HL-60 (cell line): ENCODE data around the gene CTIF.
"Not testable (repeated sequence)": the region's sequence is repeated elsewhere in the genome, so short reads cannot be mapped to it uniquely, and the experiment has no call there.

ENCODE experiments used
- DNase-seq, 2 experiments: peaks; one replicate each; pipeline ENCODE4 v3.0.0-alpha.2; 2010 to 2020; ENCODE audit warnings: low read depth in 1 of 2, low spot score in 1 of 2
- H3K27ac ChIP-seq: fragments of 250-450 bp; sonication (Bioruptor Pico); replicated peaks from 2 replicates; pipeline ENCODE4 v1.5.1; 2020; ENCODE audit warnings: mild to moderate bottlenecking, moderate library complexity
- H3K27me3 ChIP-seq: fragments of 250-450 bp; sonication (Bioruptor Pico); 2 replicates; pipeline ENCODE4 v1.5.1; 2021; ENCODE audit warnings: mild to moderate bottlenecking, moderate library complexity; ENCODE audit not compliant: insufficient read depth, poor library complexity, severe bottlenecking
- H3K4me3 ChIP-seq: replicated peaks from 2 replicates; pipeline ENCODE4 v1.5.1; 2011; ENCODE audit warnings: mild to moderate bottlenecking, control low read depth, low read length; ENCODE audit not compliant: insufficient read depth
- GABPA ChIP-seq: IDR thresholded peaks from 2 replicates; pipeline ENCODE4 v1.6.1; 2012; ENCODE audit warnings: low read depth
- POLR2AphosphoS5 ChIP-seq: IDR thresholded peaks from 2 replicates; pipeline ENCODE4 v1.6.1; 2012; ENCODE audit warnings: low read depth
- SPI1 ChIP-seq: IDR thresholded peaks from 2 replicates; pipeline ENCODE4 v1.6.1; 2012; ENCODE audit warnings: low read depth, mild to moderate bottlenecking, borderline replicate concordance
- TF ChIP-seq, protein P1 (sequence below): IDR thresholded peaks from 2 replicates; pipeline ENCODE4 v1.6.1; 2012; ENCODE audit warnings: low read depth; ENCODE audit not compliant: insufficient replicate concordance
- TF ChIP-seq, protein P2 (sequence below): IDR thresholded peaks from one replicate; pipeline ENCODE4 v1.5.1; 2011; ENCODE audit warnings: low read length, control low read depth, inconsistent platforms; ENCODE audit not compliant: insufficient read depth

Gene CTIF

DNA sequence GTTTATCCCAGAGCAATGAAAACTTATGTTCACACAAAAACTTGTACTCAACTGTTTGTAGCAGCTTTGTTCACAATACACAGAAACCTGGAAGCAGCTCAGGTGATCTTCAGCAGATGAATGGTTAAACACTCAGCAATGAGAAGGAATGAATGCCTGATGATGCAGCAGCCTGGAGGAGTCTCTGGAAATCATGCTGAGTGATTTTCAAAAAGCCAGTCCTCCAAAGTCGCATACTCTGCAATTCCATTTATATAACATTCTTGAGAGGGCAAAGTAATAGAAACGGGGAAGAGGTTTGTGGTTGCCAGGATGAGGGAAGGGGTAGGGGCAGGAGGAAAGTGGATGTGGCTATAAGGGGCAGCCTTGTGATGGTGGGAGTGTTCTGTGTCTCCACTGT, 108.1 kb downstream of the CTIF start:
- Histone ChIP-seq H3K4me3 (no peak overlapping the region), H3K27me3 (no peaks in the 10 kb centered on the region), H3K27ac (no peak overlapping the region)
- TF ChIP-seq GABPA (no peak), SPI1 (no peak), POLR2AphosphoS5 (no peak)
- TF ChIP-seq, protein P1, sequence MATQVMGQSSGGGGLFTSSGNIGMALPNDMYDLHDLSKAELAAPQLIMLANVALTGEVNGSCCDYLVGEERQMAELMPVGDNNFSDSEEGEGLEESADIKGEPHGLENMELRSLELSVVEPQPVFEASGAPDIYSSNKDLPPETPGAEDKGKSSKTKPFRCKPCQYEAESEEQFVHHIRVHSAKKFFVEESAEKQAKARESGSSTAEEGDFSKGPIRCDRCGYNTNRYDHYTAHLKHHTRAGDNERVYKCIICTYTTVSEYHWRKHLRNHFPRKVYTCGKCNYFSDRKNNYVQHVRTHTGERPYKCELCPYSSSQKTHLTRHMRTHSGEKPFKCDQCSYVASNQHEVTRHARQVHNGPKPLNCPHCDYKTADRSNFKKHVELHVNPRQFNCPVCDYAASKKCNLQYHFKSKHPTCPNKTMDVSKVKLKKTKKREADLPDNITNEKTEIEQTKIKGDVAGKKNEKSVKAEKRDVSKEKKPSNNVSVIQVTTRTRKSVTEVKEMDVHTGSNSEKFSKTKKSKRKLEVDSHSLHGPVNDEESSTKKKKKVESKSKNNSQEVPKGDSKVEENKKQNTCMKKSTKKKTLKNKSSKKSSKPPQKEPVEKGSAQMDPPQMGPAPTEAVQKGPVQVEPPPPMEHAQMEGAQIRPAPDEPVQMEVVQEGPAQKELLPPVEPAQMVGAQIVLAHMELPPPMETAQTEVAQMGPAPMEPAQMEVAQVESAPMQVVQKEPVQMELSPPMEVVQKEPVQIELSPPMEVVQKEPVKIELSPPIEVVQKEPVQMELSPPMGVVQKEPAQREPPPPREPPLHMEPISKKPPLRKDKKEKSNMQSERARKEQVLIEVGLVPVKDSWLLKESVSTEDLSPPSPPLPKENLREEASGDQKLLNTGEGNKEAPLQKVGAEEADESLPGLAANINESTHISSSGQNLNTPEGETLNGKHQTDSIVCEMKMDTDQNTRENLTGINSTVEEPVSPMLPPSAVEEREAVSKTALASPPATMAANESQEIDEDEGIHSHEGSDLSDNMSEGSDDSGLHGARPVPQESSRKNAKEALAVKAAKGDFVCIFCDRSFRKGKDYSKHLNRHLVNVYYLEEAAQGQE = no peak
- TF ChIP-seq, protein P2, sequence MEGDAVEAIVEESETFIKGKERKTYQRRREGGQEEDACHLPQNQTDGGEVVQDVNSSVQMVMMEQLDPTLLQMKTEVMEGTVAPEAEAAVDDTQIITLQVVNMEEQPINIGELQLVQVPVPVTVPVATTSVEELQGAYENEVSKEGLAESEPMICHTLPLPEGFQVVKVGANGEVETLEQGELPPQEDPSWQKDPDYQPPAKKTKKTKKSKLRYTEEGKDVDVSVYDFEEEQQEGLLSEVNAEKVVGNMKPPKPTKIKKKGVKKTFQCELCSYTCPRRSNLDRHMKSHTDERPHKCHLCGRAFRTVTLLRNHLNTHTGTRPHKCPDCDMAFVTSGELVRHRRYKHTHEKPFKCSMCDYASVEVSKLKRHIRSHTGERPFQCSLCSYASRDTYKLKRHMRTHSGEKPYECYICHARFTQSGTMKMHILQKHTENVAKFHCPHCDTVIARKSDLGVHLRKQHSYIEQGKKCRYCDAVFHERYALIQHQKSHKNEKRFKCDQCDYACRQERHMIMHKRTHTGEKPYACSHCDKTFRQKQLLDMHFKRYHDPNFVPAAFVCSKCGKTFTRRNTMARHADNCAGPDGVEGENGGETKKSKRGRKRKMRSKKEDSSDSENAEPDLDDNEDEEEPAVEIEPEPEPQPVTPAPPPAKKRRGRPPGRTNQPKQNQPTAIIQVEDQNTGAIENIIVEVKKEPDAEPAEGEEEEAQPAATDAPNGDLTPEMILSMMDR = no peak
- DNase-seq = no peak

DNA sequence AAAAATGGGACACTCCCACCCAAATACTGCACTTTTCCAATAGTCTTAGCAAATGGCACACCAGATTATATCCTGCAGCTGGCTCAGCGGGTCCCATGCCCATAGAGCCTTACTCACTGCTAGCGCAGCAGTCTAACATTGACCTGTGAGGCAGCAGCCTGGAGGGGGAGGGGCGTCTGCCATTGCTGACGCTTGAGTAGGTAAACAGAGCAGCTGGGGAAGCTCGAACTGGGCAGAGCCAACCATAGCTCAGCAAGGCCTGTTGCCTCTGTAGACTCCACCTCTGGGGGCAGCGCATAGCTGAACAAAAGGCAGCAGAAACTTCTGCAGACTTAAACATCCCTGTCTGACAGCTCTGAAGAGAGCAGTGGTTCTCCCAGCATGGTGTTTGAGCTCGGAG, 110.4 kb downstream of the CTIF start:
- no peak for TF ChIP-seq POLR2AphosphoS5
- TF ChIP-seq, protein P2 = no peak
- no peak for TF ChIP-seq GABPA
- no peak for TF ChIP-seq SPI1
- TF ChIP-seq, protein P1 = no peak
- H3K27ac ChIP-seq = no peak overlapping the region
- H3K4me3 ChIP-seq = no peak overlapping the region
- H3K27me3 ChIP-seq = no peaks in the 10 kb centered on the region
- DNase-seq = no peak

- H3K27ac ChIP-seq, DNase-seq, H3K4me3 ChIP-seq, H3K27me3 ChIP-seq: not testable (repeated sequence)
These were observed 115.8 kb downstream of the CTIF start for GRCh38 chr18:48654591-48654990.

DNA sequence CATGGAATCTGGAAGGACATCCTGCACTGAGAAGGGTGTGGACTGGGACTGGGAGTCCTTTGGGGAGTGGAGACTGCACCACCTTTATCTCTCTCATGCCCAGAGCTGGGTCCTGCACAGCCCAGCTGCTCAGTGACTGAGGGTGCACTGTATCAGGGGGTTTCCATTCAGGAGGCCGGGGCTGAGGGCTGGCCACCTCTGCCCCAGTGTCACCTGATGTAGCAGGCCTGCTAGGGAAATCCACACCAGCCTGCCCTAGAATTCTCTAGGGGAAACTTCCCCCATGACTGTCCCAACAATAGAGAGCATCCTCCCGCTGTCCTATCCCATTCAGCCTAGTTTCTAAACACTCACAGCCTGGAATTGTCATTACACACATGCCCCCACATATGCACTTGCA, 116.7 kb downstream of the CTIF start:
- Histone ChIP-seq H3K27ac (no peak overlapping the region), H3K4me3 (no peak overlapping the region), H3K27me3 (no peaks in the 10 kb centered on the region)
- TF ChIP-seq, protein P1 = no peak
- TF ChIP-seq SPI1 (no peak), POLR2AphosphoS5 (no peak), GABPA (no peak)
- TF ChIP-seq, protein P2 = no peak
- no peak for DNase-seq
